ENCODE data around the gene SELENOV.
"Not testable (repeated sequence)": the region's sequence is repeated elsewhere in the genome, so short reads cannot be mapped to it uniquely, and the experiment has no call there.

The SELENOV gene, protein sequence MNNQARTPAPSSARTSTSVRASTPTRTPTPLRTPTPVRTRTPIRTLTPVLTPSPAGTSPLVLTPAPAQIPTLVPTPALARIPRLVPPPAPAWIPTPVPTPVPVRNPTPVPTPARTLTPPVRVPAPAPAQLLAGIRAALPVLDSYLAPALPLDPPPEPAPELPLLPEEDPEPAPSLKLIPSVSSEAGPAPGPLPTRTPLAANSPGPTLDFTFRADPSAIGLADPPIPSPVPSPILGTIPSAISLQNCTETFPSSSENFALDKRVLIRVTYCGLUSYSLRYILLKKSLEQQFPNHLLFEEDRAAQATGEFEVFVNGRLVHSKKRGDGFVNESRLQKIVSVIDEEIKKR

DNA sequence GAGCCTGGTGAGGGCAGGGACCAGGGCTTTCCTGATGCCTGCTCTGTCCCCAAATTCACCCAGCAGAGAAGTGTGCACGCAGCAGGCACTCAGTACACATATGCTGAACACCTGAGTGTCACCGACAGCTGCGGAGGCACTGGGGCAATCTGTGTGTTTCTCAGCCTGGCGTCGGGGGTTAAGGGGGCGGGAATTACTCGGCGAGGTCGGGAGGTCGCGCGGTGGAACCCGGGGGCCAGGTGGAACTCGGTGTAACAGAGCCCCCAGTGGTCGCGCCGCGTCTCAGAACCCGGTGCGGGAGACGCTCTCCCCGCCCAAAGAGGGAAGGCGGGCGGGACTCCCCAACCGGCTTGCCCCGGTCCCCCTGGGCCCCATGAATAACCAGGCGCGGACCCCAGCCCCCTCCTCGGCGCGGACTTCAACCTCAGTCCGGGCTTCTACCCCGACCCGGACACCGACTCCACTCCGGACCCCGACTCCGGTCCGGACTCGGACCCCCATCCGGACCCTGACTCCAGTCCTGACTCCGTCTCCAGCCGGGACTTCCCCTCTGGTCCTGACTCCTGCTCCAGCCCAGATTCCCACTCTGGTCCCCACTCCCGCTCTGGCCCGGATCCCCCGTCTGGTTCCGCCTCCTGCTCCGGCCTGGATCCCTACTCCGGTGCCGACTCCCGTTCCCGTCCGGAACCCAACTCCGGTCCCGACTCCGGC lies at the start of gene SELENOV:
Gene SELENOV, plus strand, starts transcription at position 300 of the 711 bp plus-strand sequence. Its CDS starts 74 bp downstream, at position 374.
- peak; percentile 68 for DNase-seq

DNA sequence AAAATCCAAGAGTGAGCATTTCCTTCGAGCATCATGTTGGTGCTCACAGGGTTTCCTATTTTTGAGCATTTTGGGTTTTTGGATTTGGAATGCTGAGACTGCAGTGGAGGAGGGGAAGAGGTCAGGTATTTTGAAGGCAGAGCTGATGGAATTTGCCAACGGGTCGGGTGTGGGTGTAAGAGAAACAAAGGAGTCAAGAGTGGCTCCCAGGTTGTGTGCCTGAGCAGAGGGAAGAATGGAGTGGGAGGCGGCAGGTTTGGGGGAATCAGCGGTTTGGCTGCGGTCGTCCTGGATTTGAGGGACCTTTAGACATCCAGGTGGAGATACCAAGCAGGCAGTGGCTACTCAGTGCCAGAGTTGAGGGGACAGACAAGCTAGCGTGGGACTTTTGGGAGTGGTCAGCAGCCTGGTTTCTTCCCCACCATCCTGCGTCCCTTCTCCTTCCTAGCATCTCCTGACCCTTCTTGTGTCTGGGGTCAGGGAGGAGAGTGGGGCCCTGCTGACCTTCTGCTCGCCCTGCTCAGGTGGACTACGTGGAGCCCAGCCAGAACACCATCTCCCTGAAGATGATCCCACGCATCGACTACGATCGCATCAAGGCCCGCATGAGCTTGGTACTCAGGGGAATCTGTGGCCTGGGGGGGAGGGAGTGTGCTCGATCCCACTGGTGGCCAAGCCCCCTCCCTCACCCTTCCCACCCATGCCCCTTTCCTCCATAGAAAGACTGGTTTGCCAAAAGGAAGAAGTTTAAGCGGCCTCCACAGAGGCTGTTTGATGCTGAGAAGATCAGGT lies 48.8 kb upstream of the SELENOV start:
- no peak for DNase-seq

DNA sequence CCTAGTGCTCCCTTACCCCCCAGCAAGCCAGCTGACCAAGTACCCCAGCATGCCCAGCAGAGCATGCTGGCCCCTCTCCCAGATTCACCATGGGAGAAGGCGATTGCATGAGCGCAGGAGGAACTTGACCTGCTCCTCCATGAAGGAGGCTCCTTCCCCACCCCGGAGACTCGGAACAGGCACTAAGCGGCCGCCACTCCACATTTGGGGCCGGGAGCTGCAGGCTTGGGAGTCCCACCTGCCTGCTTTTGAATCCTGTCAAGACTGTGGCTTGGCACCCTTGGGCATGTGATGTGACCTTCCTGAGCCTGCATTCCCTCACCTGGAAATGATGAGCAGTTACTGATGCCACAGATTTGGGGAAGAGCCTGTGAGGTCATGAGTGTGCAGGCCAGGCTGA lies 47.0 kb upstream of the SELENOV start:
- no peak for DNase-seq

DNA sequence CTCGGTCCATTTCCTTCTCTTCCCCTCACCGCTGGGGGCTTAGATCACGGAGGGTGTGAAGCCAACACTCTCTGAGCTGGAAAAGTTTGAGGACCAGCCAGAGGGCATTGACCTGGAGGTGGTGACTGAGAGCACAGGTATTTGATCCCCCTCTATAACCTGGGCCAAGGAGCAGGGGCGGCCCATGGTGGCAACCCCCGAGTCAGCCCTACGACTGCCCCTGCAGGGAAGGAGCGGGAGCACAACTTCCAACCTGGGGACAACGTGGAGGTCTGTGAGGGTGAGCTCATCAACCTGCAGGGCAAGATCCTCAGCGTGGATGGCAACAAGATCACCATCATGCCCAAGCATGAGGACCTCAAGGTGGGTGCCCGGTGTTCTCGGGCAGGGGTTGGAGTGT lies 45.9 kb upstream of the SELENOV start:
- DNase-seq = no peak

DNA sequence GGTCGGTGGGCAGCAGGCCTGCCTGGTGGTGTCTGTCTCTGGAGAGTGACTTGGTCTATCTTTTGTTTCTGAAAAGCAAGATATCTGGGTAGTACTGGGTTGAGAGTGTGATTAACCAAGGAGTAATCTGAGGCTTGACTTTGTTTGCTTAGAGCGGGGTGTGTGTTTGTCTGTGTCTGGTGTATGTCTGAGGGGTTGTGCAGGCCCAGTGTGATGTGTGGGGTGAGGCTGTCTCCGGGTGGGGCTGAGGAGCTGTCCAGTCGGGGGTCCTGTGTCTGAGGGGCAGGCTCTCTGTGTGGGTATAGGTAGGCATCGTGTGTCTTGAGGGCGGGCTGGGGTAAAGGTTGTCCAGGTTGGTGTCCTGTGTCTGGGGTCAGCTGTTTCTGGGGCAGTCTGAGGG lies 45.4 kb upstream of the SELENOV start:
- DNase-seq = no peak

DNA sequence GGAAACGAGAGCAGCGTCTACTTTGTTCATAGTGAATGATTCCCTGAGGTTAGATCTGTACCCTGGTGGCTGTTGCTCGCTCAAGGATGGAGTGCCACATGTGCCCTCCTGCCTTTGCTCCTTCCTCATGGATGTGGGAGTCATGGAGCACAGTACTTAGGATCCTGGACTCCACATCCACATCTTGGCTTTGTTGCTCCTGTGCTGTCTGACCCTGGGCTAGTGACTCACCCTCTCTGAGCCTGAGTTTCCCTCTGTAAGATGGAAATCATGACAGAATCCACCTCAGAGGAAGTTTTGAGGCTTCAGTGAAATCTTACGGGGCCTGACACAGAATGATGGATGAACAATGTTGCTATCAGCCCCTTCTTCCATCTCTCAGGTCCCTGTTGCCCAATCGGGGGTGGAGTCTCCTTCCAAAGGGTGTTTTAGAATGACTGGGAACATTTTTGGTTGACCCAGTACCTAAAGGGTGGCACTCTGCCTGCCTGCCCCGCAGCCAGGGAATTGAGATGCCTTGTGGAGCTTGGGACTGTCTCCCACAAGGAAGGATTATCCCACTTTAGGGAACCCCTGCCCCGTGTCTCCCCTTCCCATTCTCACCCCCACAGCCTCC lies 44.1 kb upstream of the SELENOV start:
- DNase-seq = no peak

DNA sequence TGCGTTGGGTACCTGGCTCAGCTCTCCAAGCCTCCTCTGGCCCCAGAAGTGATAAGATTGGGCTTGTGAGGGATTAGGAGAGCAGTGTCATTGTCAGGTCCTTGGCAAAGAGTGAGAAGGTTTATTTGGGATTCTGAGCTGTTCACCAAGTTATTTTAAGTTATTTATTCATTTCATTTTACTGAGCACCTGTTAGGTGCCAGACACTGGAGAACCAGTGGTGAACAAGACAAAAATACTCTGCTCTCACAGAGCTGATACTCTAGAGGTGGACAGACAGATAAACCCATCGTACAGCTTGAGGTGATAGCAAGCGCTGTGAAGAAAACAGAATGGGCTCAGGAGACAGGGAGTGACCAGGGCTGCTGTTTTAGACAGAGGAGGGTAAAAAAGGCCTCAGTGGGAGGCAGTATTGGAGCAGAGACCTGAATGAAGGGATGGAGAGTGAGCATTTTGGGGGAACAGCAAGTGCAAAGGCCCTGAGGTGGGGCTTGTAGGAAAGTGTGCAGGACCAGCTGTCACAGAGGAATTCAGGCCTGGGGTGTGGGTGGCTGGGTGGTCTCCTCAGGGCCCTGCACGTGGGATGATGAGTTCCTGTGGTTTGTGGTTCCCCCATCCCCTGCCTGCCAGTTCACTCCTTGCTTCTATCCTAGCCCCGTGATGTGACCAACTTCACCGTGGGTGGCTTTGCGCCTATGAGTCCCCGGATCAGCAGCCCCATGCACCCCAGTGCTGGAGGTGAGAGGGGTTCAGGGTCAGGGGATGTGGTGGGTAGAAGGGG lies 43.0 kb upstream of the SELENOV start:
- no peak for DNase-seq

DNA sequence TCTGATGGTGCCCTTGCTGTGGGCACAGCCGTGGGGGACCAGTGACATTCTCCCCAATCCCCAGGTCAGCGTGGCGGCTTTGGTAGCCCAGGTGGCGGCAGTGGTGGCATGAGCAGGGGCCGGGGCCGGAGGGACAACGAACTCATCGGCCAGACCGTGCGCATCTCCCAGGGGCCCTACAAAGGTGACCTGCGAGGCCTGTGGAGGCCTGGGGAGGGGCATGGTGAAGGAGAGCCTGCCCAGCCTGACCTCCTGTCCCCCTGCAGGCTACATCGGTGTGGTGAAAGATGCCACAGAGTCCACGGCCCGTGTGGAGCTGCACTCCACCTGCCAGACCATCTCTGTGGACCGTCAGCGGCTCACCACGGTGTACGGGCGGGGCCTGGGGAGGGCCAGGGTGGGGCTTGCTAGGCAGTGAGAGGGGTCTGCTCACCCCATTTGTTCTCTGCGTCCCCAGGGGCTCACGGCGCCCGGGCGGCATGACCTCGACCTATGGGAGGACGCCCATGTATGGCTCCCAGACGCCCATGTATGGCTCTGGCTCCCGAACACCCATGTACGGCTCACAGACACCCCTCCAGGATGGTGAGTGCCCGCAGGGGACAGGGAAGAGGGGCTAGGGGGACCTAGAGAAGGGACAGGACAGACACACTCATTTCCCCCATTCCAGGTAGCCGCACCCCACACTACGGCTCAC lies 42.0 kb upstream of the SELENOV start:
- DNase-seq = no peak

DNA sequence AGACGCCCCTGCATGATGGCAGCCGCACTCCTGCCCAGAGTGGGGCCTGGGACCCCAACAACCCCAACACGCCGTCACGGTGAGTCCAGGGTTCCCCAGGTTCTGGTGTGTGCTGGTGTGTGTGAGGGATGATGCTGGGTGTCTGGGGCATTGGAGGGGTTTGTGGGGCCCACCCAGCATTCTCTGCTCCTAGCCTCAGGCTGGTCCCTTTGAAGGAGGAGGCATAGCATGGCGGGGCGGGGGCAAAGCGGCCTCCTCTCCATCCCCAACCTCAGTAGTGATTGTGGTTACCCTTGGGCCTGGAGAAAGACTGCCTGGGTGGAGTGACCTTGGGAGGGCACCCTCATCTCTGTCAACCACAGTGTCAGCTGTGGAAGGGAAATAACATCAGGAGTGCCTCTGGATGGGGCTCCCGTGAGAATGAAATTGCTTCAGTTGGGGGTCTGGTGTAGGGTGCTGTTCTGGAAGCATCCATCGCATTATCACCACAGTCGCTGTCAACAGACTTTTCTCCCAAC lies 41.4 kb upstream of the SELENOV start:
- DNase-seq = no peak

DNA sequence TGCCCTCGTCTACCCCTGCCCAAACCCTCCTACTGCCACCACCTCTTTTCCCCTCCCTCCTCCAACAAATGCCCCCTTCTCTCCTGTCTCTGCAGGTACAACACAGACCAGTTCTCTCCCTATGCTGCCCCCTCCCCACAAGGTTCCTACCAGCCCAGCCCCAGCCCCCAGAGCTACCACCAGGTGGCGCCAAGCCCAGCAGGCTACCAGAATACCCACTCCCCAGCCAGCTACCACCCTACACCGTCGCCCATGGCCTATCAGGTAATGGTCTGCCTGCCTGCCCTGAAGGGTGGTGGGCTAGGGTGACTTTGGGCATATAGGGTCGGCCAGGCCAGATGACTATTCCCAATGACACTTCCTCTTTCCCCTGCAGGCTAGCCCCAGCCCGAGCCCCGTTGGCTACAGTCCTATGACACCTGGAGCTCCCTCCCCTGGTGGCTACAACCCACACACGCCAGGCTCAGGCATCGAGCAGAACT lies 40.8 kb upstream of the SELENOV start:
- peak; percentile 87 for DNase-seq

DNA sequence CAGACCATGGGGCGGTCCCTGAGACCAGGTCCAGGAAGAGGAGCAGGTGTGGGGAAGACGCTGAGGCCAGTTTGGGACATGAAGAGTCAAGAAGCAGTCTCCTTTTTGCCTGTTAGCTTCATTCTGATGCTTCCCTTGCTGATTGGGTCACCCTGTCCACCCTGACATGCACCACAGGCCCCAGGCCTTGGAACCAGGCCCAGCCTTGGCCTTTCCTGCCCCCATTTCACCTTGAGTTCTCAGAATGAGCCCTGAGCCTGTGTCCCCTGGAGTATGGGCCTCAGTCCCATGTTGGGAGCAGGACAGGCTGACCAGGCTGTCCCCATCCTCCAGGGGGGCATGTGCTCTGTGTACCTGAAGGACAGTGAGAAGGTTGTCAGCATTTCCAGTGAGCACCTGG lies 39.2 kb upstream of the SELENOV start:
- DNase-seq = no peak

DNA sequence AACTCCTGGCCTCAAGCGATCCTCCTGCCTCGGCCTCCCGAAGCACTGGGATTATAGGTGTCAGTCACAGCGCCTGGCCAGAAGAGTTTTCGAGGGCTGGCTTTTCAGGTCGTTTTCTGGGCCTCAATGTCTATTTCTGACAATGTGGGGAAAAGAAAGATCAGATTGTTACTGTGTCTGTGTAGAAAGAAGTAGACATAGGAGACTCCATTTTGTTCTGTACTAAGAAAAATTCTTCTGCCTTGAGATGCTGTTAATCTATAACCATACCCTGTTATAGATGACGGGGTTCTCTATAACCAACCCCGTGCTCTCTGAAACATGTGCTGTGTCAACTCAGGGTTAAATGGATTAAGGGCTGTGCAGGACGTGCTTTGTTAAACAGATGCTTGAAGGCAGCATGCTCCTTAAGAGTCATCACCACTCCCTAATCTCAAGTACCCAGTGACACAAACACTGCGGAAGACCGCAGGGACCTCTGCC lies 35.6 kb upstream of the SELENOV start:
- DNase-seq = not testable (repeated sequence)

DNA sequence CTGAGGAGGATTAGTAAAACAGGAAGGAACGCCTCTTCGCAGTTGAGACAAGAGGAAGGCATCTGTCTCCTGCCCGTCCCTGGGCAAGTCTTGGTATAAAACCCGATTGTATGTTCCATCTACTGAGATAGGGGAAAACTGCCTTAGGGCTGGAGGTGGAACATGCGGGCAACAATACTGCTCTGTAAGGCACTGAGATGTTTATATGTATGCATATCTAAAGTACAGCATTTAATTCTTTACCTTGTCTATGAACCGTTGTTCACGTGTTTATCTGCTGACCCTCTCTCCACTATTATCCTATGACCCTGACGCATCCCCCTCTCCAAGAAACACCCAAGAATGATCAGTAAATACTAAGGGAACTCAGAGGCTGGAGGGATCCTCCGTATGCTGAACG lies 35.0 kb upstream of the SELENOV start:
- no peak for DNase-seq

DNA sequence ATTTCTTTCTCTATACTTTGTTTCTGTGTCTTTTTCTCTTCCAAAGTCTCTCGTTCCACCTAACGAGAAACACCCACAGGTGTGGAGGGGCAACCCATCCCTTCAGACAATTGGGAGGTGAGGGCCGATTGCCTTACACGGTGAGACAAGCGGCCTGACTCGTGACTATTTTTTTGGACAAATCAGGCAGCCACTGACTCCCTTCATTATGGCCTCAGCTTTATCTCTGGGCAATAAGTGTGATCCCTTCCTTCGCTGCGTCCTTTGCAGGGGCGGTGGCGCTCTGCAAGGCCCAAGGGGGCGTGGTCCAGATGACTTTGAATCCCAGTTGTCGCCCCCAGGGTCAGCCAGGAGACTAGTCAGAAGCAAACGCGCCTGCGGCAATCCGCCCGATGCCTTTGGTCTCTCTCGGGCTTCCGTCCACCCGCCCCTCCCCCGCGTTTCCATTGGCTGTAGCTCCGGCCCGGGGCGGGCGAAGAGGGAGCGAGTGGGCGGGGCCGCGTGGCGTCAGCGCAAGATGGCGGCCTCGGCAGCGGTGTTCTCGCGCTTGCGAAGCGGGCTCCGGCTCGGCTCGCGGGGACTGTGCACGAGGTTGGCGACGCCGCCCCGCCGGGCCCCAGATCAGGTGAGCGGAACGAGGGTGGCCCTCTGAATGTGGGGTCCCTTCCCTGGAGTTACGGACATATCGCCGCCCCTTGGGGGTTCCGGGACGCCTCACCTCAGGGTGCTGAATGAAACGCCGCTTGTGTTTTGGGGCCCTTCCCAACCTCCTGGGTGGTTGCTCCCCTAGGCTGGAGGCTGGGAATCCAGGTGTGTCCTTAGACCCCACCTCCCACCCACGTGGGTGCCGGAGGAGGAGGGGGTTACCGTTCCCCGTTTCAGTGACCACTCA lies 34.4 kb upstream of the SELENOV start, which contains the start of gene TIMM50:
Gene TIMM50, plus strand, starts transcription at position 502 of the 892 bp plus-strand sequence. Its CDS starts 16 bp downstream, at position 518.
- DNase-seq = peak; percentile 99

DNA sequence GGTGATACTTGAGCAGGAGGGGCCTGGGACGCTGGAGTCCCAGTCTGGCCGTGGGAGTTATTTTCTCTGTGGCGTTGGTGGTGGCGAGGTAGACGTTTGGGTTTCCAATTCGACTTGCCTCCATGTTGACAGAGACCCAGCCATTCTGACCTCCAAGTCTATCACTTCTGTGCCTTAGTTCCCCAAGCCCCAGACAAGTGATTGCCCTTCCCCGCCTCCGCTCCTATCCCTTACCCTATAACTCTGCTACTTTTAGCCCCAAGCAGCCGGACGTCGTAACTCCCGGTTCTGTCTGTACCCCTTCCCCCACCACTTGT lies 33.8 kb upstream of the SELENOV start:
- DNase-seq = no peak

DNA sequence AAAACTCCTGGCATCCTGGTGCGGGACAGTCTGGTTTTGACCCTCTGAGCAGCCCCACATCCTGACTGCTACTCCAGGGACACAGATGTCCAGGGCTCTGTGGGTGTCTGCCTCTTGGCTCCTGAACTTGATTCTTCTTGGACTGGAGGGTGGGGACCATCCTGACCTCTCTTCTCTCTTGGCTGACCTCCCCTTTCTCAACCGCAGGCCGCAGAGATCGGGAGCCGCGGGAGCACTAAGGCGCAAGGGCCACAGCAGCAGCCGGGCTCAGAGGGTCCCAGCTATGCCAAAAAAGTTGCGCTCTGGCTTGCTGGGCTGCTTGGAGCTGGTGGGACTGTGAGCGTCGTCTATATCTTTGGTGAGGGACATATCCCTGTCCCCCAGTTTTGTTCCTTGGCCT lies 33.3 kb upstream of the SELENOV start:
- DNase-seq = no peak

DNA sequence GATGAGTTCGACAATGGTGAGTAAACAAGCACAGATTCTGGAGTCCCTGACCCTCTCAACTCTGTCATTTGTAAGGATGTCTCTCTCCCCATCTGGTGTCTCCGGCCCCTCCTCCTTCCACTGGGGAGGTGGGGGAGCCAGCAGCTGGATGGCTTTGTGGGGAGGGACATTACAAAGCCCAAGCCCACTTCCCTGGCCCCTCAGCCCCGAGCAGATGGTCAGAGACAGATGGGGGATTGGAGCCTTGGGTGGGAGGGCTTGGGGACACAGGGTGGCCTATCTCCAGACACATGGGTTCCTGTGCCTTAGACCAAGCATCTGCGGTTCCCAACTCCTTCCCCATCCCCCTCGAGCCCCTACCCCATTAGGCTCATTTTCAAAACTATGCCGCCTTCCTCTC lies 31.8 kb upstream of the SELENOV start:
- DNase-seq = no peak

DNA sequence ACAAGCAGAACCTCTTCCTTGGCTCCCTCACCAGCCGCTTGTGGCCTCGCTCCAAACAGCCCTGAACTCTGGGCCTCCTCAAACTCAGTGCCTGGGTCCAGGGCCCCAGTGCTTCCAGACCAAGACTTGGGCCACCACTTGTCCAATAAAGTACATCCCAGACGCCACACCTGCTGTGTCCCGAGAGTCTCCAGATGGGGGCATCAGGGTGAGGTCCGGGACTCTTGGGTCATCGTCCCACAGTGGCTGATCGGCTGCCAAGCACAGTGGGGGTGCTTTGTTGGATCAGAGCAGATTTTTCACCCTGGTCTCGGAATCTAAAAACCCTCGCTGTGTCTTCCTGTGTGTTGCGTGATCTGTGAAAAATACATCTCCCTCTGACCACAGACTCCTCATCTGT lies 25.2 kb upstream of the SELENOV start:
- DNase-seq = no peak

DNA sequence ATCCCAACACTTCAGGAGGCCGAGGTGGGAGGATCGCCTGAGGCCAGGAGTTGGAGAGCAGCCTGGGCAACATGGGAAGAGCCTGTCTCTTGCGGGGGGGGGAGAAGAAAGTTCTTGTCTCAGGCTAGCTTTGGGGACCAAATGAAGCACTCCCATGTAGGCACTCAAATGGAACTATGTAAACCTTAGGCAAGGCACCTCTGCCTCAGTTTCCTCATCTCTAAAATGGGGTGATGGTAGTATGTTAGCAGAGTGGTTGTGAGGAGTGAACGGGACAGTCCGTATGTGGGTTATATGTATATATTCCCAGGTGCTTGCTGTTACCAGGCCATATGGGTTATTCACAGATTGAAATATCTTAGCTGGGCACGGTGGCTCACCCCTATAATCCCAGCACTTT lies 22.7 kb upstream of the SELENOV start:
- no peak for DNase-seq

DNA sequence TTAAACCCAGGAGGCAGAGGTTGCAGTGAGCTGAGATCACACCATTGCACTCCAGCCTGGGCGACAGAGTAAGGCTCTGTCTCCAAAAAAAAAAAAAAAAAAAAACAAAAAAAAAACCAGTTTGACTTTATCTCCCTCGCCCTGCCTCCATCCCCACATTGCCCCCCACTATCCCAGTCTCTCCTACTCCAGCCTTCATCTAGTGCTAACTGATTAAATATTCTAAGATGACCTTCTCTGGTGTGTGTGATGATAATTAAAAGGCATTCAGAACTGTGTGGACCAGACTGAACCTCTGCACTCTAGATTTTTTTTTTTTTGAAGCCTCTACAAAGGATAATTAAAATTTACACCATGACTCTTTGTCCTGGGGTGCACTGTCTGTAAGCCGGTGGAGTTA lies 22.2 kb upstream of the SELENOV start:
- DNase-seq = no peak

All from activated CD8-positive, alpha-beta memory T cell treated with anti-CD3 and anti-CD28 coated beads for 24 hours (primary cell).